ENCODE data around the gene POLR3G.

Gene POLR3G, protein sequence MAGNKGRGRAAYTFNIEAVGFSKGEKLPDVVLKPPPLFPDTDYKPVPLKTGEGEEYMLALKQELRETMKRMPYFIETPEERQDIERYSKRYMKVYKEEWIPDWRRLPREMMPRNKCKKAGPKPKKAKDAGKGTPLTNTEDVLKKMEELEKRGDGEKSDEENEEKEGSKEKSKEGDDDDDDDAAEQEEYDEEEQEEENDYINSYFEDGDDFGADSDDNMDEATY

DNA sequence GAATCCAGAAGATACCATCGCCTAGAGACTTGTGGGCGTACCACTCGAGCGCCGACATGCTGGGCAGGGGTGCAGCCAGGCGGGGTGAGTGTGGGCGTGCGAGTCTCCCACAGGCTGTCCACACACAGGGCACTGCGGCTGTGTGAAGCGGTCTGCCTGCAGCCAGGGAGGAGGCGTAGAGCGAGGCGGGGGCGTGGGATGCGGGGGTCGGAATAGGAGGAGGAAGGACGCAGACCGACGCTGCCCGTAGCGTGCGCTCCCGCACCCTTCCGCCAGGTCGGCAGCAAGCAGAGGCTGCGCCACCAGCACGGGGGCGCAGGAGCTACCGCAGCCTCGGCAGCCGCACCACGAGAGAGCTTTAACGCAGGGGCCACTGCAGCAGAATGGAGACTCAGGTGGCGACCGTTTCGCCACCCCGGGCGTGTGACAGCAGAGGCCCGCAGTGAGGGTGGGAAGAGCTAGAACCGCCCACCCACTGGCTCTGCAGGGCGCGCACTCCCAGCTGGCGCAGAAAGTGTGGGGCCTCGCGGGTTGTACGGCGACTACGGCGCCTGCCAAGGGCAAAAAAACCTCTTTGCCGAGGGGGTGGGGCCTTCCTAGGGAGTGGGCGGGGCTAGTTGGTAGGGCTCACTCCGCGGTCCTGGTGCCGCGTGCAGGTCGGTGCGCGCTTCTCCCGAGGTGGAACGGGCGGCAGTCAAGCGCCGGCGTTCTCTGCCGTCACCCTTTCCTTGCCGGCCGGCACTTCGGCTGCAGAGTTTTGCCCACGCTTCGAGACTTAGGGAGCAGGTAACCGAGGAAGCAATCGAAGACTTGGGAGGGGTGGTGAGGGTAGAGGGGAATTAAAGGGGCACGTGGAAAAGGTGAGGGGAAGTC, at the start of gene POLR3G, which contains the start of gene MBLAC2:
Gene POLR3G (plus strand): TSS at position 630 of the 873 bp plus-strand sequence. CDS start 10,704 bp downstream, outside the sequence.
Gene MBLAC2 (minus strand): TSS at position 537 of the 873 bp plus-strand sequence. CDS start 479 bp downstream, at position 58.
- Histone ChIP-seq H3K27ac (ENCODE audit: extremely low read depth, low read depth, low read length) (peak within 1 kb of the TSS; percentile 76), H3K36me3 (ENCODE audit: control insufficient read depth in 2 of 2, insufficient read depth in 1 of 2, low read length in 2 of 2) (no peaks in the 10 kb centered on the region), H3K9me3 (ENCODE audit: control insufficient read depth, insufficient read depth, low read depth, low read length) (no peaks in the 10 kb centered on the region), H3K4me3 (ENCODE audit: low read depth, low read length) (peak within 1 kb of the TSS; percentile 73), H3K4me1 (ENCODE audit: control insufficient read depth, insufficient read depth, low read length) (no peaks in the 10 kb centered on the region)
- POLR2A ChIA-PET = interaction anchor here (0.6 to 1.8 kb wide), 19 partner anchors 9 to 1540 kb away, joined by 3 to 15 read pairs (median 4); partner anchors contain the start of genes ADGRV1, CETN3 and LYSMD3
- CTCF ChIA-PET = interaction anchor here (1.1 to 1.8 kb wide), 4 partner anchors 15 to 309 kb away, joined by 3 to 9 read pairs (median 3); no protein-coding TSS in a partner anchor
- TF ChIP-seq, protein P1, sequence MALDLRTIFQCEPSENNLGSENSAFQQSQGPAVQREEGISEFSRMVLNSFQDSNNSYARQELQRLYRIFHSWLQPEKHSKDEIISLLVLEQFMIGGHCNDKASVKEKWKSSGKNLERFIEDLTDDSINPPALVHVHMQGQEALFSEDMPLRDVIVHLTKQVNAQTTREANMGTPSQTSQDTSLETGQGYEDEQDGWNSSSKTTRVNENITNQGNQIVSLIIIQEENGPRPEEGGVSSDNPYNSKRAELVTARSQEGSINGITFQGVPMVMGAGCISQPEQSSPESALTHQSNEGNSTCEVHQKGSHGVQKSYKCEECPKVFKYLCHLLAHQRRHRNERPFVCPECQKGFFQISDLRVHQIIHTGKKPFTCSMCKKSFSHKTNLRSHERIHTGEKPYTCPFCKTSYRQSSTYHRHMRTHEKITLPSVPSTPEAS (tag by site-specific recombination; IDR thresholded peaks at IDR 0.05) = no peak
- TF ChIP-seq ZNF501 (tag by site-specific recombination; IDR thresholded peaks at IDR 0.05) = peak; percentile 92
- no peak for TF ChIP-seq ZNF654 (tag by site-specific recombination; IDR thresholded peaks at IDR 0.05; ENCODE audit: low read depth)
- peak; percentile 86 for TF ChIP-seq ZBTB20 (tag by site-specific recombination; IDR thresholded peaks at IDR 0.05)
- TF ChIP-seq, protein P2, sequence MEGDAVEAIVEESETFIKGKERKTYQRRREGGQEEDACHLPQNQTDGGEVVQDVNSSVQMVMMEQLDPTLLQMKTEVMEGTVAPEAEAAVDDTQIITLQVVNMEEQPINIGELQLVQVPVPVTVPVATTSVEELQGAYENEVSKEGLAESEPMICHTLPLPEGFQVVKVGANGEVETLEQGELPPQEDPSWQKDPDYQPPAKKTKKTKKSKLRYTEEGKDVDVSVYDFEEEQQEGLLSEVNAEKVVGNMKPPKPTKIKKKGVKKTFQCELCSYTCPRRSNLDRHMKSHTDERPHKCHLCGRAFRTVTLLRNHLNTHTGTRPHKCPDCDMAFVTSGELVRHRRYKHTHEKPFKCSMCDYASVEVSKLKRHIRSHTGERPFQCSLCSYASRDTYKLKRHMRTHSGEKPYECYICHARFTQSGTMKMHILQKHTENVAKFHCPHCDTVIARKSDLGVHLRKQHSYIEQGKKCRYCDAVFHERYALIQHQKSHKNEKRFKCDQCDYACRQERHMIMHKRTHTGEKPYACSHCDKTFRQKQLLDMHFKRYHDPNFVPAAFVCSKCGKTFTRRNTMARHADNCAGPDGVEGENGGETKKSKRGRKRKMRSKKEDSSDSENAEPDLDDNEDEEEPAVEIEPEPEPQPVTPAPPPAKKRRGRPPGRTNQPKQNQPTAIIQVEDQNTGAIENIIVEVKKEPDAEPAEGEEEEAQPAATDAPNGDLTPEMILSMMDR (tag by site-specific recombination; IDR thresholded peaks at IDR 0.05) = peak; percentile 99
- no peak; the same call in 1 of the 2 replicates for TF ChIP-seq MEIS1 (CRISPR knock-in tag; IDR thresholded peaks at IDR 0.05; ENCODE audit: borderline replicate concordance)
- no peak for TF ChIP-seq ZNF473 (tag by site-specific recombination; IDR thresholded peaks at IDR 0.05)
- peak; percentile 94 for TF ChIP-seq KLF8 (tag by site-specific recombination; IDR thresholded peaks at IDR 0.05)
- TF ChIP-seq ZNF677 (tag by site-specific recombination; IDR thresholded peaks at IDR 0.05) = no peak
- peak; percentile 93; the same call in 1 of the 2 replicates for TF ChIP-seq TRIM28 (IDR thresholded peaks at IDR 0.05; ENCODE audit: borderline replicate concordance, low read length)
- peak; percentile 68 for TF ChIP-seq FEZF1 (tag by site-specific recombination; IDR thresholded peaks at IDR 0.05)
- TF ChIP-seq, protein P3, sequence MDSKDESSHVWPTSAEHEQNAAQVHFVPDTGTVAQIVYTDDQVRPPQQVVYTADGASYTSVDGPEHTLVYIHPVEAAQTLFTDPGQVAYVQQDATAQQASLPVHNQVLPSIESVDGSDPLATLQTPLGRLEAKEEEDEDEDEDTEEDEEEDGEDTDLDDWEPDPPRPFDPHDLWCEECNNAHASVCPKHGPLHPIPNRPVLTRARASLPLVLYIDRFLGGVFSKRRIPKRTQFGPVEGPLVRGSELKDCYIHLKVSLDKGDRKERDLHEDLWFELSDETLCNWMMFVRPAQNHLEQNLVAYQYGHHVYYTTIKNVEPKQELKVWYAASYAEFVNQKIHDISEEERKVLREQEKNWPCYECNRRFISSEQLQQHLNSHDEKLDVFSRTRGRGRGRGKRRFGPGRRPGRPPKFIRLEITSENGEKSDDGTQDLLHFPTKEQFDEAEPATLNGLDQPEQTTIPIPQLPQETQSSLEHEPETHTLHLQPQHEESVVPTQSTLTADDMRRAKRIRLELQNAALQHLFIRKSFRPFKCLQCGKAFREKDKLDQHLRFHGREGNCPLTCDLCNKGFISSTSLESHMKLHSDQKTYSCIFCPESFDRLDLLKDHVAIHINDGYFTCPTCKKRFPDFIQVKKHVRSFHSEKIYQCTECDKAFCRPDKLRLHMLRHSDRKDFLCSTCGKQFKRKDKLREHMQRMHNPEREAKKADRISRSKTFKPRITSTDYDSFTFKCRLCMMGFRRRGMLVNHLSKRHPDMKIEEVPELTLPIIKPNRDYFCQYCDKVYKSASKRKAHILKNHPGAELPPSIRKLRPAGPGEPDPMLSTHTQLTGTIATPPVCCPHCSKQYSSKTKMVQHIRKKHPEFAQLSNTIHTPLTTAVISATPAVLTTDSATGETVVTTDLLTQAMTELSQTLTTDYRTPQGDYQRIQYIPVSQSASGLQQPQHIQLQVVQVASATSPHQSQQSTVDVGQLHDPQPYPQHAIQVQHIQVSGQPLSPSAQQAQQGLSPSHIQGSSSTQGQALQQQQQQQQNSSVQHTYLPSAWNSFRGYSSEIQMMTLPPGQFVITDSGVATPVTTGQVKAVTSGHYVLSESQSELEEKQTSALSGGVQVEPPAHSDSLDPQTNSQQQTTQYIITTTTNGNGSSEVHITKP (tag by site-specific recombination; IDR thresholded peaks at IDR 0.05) = peak; percentile 98
- TF ChIP-seq, protein P4, sequence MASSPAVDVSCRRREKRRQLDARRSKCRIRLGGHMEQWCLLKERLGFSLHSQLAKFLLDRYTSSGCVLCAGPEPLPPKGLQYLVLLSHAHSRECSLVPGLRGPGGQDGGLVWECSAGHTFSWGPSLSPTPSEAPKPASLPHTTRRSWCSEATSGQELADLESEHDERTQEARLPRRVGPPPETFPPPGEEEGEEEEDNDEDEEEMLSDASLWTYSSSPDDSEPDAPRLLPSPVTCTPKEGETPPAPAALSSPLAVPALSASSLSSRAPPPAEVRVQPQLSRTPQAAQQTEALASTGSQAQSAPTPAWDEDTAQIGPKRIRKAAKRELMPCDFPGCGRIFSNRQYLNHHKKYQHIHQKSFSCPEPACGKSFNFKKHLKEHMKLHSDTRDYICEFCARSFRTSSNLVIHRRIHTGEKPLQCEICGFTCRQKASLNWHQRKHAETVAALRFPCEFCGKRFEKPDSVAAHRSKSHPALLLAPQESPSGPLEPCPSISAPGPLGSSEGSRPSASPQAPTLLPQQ (tag by site-specific recombination; IDR thresholded peaks at IDR 0.05) = peak; percentile 96
- TF ChIP-seq ZNF660 (tag by site-specific recombination; IDR thresholded peaks at IDR 0.05) = peak; percentile 82; the same call in 1 of the 2 replicates
- no peak for TF ChIP-seq ZNF530 (tag by site-specific recombination; IDR thresholded peaks at IDR 0.05; ENCODE audit: low read depth)
- peak; percentile 94 for TF ChIP-seq ZNF600 (tag by site-specific recombination; IDR thresholded peaks at IDR 0.05)
- peak; percentile 60; the same call in 1 of the 2 replicates for TF ChIP-seq ZSCAN23 (tag by site-specific recombination; IDR thresholded peaks at IDR 0.05)
- TF ChIP-seq ZNF175 (tag by site-specific recombination; IDR thresholded peaks at IDR 0.05) = no peak
- TF ChIP-seq, protein P5, sequence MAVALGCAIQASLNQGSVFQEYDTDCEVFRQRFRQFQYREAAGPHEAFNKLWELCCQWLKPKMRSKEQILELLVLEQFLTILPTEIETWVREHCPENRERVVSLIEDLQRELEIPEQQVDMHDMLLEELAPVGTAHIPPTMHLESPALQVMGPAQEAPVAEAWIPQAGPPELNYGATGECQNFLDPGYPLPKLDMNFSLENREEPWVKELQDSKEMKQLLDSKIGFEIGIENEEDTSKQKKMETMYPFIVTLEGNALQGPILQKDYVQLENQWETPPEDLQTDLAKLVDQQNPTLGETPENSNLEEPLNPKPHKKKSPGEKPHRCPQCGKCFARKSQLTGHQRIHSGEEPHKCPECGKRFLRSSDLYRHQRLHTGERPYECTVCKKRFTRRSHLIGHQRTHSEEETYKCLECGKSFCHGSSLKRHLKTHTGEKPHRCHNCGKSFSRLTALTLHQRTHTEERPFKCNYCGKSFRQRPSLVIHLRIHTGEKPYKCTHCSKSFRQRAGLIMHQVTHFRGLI (tag by site-specific recombination; IDR thresholded peaks at IDR 0.05) = peak; percentile 78
- TF ChIP-seq, protein P6, sequence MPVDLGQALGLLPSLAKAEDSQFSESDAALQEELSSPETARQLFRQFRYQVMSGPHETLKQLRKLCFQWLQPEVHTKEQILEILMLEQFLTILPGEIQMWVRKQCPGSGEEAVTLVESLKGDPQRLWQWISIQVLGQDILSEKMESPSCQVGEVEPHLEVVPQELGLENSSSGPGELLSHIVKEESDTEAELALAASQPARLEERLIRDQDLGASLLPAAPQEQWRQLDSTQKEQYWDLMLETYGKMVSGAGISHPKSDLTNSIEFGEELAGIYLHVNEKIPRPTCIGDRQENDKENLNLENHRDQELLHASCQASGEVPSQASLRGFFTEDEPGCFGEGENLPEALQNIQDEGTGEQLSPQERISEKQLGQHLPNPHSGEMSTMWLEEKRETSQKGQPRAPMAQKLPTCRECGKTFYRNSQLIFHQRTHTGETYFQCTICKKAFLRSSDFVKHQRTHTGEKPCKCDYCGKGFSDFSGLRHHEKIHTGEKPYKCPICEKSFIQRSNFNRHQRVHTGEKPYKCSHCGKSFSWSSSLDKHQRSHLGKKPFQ (tag by site-specific recombination; IDR thresholded peaks at IDR 0.05) = peak; percentile 87
- TF ChIP-seq, protein P7, sequence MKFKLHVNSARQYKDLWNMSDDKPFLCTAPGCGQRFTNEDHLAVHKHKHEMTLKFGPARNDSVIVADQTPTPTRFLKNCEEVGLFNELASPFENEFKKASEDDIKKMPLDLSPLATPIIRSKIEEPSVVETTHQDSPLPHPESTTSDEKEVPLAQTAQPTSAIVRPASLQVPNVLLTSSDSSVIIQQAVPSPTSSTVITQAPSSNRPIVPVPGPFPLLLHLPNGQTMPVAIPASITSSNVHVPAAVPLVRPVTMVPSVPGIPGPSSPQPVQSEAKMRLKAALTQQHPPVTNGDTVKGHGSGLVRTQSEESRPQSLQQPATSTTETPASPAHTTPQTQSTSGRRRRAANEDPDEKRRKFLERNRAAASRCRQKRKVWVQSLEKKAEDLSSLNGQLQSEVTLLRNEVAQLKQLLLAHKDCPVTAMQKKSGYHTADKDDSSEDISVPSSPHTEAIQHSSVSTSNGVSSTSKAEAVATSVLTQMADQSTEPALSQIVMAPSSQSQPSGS (tag by site-specific recombination; IDR thresholded peaks at IDR 0.05; ENCODE audit: low read depth) = no peak
